ENCODE data around the gene KIAA2012. TPM values are rescaled to one million over a fixed set of nuclear protein-coding genes. Genes with fewer than 3 reads are reported as not detected.

Gene KIAA2012
- total and polyA plus RNA-seq, 2 of the 8 experiments (the other 6 are each of a cell fraction or from before 2014, with no cell fraction given) = not detected

DNA sequence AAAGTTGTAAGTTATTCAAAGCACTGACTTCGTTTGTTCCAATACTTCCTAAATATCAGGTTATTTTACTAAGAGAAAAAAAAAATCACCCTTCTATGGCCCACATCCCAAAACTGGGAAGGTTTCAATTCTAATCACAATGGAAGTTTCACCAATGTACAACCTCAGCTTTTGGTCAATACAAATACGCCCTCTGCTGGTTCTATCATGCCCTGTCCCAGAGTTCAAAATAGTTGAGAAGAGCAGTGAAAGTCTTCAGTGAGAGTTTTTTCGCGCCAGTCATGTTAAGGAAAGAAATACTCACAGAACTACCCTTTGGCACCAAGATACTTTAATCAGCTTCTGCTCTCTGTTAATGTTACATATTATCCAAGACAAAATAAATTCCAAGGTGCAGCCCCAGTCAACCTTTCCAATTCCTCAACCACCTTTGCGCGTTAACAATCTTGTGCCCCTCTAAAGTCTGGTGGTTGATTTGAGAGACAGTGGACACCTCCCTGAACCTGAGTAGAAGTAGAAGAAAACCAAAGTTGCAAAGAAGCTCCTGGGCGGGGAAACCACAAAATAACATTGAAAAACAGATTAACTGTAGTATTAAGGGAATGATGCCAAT lies 105.4 kb downstream of the KIAA2012 start (continued):
- TF ChIP-seq MAFK (IDR thresholded peaks at IDR 0.05; ENCODE audit: low read depth, low read length) (no peak), POU5F1 (IDR thresholded peaks at IDR 0.05; ENCODE audit: low read depth, low read length) (no peak), CBX5 (IDR thresholded peaks at IDR 0.05; ENCODE audit: low read depth, low read length) (no peak), SIX5 (IDR thresholded peaks at IDR 0.05; ENCODE audit: low read depth, low read length) (no peak), RAD21 (IDR thresholded peaks at IDR 0.05 in 1 of 2, conservative IDR thresholded peaks at IDR 0.05 in 1 of 2; ENCODE audit: low read depth in 2 of 2, low read length in 2 of 2) (peak; percentile 97 to 98), RFX5 (IDR thresholded peaks at IDR 0.05; ENCODE audit: borderline replicate concordance, low read depth, low read length) (no peak), CBX8 (IDR thresholded peaks at IDR 0.05; ENCODE audit: borderline replicate concordance, low read depth, low read length) (no peak), MAX (IDR thresholded peaks at IDR 0.05) (no peak), TAF7 (optimal IDR thresholded peaks at IDR 0.05; ENCODE audit: borderline replicate concordance, low read depth, low read length) (no peak), BACH1 (IDR thresholded peaks at IDR 0.05; ENCODE audit: low read length) (no peak), SP2 (IDR thresholded peaks at IDR 0.05; ENCODE audit: low read length) (no peak), YY1 (IDR thresholded peaks at IDR 0.05; ENCODE audit: low read depth, low read length) (0 out of 2 replicates have a peak, but pooled peaks have one; percentile 15), KDM1A (IDR thresholded peaks at IDR 0.05; ENCODE audit: borderline replicate concordance, low read length) (no peak), SP1 (IDR thresholded peaks at IDR 0.05; ENCODE audit: low read depth, low read length) (no peak), PHF8 (conservative IDR thresholded peaks at IDR 0.05; ENCODE audit: low read depth, low read length) (no peak), CHD1 (IDR thresholded peaks at IDR 0.05; ENCODE audit: low read depth, low read length) (no peak), SIN3A (conservative IDR thresholded peaks at IDR 0.05 in 1 of 2, IDR thresholded peaks at IDR 0.05 in 1 of 2; ENCODE audit: low read depth in 1 of 2, low read length in 2 of 2) (0 out of 4 replicates have a peak, but pooled peaks of 1 of the 2 experiments have one; percentile 38), HDAC6 (IDR thresholded peaks at IDR 0.05; ENCODE audit: low read depth, low read length) (no peak), ASH2L (IDR thresholded peaks at IDR 0.05; ENCODE audit: low read length) (no peak), SUZ12 (IDR thresholded peaks at IDR 0.05; ENCODE audit: low read length) (no peak), BRCA1 (IDR thresholded peaks at IDR 0.05; ENCODE audit: low read depth, low read length) (no peak)
- TF ChIP-seq, protein P1, sequence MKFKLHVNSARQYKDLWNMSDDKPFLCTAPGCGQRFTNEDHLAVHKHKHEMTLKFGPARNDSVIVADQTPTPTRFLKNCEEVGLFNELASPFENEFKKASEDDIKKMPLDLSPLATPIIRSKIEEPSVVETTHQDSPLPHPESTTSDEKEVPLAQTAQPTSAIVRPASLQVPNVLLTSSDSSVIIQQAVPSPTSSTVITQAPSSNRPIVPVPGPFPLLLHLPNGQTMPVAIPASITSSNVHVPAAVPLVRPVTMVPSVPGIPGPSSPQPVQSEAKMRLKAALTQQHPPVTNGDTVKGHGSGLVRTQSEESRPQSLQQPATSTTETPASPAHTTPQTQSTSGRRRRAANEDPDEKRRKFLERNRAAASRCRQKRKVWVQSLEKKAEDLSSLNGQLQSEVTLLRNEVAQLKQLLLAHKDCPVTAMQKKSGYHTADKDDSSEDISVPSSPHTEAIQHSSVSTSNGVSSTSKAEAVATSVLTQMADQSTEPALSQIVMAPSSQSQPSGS (IDR thresholded peaks at IDR 0.05; ENCODE audit: low read length) = no peak
- TF ChIP-seq, protein P2, sequence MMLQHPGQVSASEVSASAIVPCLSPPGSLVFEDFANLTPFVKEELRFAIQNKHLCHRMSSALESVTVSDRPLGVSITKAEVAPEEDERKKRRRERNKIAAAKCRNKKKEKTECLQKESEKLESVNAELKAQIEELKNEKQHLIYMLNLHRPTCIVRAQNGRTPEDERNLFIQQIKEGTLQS (IDR thresholded peaks at IDR 0.05; ENCODE audit: insufficient read depth, low read depth, low read length) = no peak

Measured in H1 (cell line).